GM21786 (cell line): ENCODE measurements around the gene NBAS.
A peak's percentile ranks its signal among the peaks of the same experiment; 100 is the strongest.
"Not testable (repeated sequence)": the region's sequence is repeated elsewhere in the genome, so short reads cannot be mapped to it uniquely, and the experiment has no call there.

Experiments
- ATAC-seq: cut with Tn5 transposase; IDR thresholded peaks from one replicate; pipeline ENCODE4 v1.9.1; 2021; ENCODE audit not compliant: unreplicated experiment

The NBAS gene

DNA sequence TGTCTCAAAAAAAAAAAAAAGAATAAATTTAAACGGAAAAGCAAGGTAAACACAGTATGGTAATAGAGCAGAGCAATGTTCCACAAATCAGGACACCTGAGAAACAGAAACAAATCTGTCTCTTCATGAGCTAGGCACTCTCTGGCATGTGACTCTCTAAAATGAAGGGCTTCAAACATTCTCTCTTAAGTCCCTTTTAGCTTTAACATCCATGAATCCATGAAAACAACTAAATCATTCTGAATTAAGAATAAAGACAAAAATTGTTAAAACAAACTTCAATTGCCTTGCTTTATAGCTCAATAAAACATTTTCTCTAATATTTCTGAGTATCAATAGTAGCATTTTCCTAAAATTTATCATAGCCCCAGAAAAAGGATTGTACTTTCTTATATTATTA is 132.1 kb downstream of the NBAS start:
- no peak for ATAC-seq

DNA sequence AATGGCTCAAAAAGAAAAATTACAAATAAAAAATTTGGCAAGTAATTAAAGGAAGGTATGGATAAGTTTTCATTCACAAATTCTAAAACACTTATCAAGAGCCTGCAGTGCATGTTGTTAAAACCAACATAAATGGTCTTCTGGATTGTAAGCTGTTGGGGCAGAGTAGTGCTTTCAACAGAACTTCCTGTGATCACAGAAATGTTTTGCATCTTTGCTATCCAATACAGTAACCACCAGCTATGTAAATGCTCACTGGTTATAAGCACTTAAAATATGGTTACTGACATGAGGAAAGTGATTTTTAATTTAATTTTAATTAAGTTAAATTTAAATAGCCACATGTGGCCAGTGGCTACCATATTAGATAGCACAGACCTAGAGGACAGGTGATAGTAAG is 133.1 kb downstream of the NBAS start:
- no peak for ATAC-seq

DNA sequence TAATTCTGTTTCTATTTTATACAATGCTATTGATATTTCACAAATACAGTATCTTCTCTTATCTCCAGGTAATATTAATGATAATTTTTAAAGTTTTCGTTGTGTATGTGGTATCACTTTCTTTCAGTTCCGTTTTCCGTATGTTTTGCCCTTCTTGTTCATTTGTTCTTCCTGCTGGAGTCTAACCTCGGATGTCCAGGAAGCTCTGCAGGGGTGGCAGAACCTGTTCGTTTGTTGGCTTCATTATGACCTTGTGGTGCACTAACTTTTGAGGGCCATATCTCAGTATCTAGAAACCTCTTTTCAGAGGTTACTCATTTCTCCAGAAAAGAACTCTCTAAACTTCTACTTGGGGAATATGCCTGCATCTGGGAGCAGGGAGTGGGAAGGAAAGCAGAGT is 134.5 kb downstream of the NBAS start:
- ATAC-seq, result no peak

DNA sequence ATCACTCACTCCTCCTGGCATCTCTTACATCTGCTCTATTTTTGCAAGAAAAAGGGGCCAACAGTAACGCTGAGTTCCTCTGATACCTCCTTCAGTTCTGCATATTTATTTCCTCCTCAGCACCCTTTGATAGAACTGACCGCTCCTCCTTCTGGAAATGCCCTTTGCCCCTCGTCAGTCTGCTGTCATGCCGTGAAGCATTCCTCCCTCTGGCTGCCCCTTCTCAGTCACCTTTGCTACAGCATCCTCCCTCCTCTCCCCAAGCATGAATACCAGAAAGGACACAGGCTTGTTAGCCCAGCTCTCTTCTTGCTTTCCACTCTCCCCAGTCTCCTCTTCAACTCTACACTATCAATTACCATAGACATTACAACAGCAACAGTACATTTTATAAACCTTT is 135.4 kb downstream of the NBAS start:
- ATAC-seq, result no peak

DNA sequence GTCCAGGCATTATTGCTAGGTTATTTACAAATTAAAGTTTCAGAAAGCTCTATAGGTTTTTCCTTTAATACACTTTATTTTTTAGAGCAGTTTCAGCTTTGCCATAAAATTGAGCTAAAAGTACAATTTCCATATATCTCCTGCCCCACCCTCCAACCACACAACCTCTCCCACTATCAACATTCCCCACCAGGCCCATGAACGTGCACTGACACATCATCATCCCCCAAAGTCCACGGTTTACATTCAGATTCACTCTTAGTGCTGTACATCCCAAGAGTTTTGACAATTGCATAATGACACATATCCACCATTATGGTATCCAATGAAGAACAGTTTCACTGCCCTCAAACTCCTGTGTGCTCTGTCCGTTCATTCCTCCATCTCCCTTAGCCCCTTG is 139.4 kb downstream of the NBAS start:
- ATAC-seq, result no peak

DNA sequence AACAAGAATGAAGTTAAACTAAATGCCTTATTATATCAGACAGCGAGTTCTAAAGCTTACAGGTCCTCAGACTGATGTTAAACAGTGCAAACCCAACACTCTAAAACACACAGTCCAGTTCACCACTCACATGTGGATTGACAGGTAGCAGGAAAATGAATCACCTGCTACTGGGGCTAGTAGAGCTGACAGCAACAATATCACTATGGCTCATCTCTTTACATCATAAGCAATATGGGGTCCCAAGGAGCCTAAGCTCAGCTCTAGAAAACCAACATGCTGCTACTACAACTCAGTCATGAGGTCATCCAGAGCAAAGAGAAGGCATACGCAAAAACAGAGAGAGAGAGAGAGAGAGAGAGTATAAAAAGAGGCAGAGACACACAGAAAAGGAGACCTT is 145.4 kb downstream of the NBAS start:
- ATAC-seq, result no peak

DNA sequence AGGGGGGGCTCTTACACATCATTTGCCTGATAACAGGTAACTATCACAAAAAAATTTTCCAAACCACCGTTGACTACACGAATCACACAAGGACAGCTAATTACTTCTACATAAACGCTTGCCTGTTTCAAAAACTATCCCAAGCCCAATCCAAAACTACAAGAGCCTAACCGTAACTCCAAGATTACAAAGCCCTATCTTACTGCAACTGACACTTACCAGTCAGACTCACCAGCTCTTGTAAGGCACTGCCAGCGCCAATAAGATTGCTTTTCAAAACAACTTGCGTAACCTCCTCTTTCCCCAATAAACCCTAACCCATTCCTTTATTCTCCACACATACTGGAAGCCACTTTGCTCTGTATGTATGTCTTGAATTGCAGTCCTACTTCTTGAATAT is 148.4 kb downstream of the NBAS start:
- ATAC-seq, result no peak

DNA sequence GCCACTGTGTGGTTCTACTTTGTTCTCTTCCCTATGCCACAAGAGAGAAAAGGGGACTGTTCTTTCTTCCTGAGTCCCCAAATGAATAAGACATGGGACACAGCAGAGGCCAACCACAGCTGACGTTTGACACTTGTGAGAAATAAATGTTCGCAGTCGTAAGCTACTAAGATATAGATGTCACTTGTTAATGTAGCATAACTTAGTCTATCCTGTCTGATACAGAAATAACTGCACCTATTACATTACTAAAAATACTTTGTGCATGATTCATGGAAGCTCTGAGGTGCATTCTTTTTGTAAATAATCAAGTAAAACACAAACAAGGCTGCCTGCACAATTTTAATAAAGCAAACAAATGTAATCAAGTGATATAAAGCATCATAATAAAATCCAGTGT is 148.8 kb downstream of the NBAS start:
- ATAC-seq, result no peak

DNA sequence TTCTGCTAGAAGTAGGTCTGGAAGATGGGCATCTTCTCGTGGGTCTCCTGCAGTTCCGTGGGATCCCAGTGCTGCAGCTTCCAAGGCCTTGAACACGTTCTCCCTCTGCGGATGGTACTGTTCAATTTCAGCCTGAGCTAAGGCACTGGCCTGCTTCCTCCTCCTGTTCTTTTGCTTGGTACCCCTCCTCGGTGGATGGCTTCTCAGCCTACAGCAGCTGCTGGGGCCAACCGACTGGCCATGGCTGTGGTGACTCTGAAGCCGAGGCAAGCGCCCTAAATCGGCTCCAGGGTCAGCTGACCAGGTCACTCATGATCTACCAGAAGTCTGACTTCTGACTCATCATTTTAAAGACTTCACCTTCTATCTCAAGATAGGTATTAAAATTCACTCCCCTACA is 150.2 kb downstream of the NBAS start:
- no peak for ATAC-seq

DNA sequence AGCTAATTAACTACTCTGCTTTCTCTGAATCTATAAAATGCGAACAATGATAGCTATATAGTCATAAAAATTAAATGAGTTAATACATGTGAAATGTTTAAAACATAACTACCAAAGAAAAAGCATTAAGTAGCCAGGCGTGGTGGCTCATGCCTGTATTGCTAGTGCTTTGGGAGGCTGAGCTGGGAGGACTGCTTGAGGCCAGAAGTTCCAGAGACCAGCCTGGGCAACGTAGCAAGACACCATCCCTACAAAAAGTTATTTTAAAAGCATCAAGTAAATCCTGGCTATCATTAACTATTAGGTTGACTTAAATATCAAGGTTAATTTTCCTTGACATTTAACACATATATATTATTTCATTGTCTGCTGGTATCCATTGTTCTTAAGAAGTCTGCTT is 152.4 kb downstream of the NBAS start:
- no peak for ATAC-seq

DNA sequence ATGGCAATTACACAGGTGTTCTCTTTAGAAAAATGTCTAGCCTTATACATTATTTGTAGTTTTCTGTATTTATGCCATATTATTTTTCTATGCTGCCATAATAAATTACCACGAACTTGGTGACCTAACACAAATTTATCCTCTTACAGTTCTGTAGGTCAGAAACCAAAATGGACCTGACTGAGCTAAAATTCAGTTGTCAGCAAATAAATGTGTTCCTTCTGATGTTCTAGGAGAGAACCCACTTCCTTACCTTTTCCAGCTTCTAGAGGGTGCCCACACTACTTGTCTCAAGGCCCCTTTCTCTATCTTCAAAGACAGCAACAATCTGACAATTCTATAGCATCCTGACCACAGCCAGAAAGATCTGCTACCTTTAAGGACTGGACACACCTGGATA is 153.5 kb downstream of the NBAS start:
- no peak for ATAC-seq

DNA sequence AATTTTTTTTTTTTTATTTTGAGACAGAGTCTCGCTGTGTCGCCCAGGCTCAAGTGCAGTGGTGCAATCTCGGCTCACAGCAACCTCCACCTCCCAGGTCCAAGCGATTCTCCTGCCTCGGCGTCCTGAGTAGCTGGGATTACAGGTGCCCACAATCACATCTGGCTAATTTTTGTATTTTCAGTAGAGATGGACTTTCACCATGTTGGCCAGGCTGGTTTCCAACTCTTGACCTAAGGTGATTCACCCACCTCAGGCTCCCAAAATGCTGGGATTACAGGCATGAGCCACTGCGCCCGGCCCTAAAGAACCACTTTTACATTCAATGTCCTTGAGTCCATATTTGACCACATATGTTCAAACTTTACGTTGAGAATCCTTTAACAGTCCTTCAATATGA is 156.6 kb downstream of the NBAS start:
- not testable (repeated sequence) for ATAC-seq

DNA sequence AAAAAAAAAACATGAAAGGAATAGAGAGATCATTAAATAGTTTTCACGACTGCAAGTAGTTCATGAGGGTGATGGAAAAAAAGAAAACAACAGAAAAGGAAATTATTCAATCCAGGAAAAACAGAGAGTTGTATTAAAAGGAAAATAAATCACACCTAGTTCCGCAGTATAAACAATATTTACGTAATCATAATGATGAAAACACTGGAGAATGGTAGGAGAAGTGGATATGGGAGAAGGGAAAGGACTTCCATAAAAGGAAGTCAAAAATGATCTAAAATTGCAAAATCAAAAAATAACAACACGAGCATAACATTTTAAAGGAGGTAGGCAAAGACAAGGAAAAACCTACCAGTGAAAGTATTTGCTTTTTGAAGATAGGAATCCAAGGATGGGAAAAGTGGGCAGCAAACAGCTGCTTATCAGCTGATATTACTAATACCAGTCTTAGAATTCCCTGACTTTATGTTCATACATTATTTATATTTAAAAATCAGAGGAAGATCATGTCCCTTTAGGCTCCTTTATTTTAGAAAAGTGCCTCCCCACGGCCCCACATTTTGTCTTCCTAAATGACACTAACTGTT is 160.8 kb downstream of the NBAS start:
- ATAC-seq, result no peak

DNA sequence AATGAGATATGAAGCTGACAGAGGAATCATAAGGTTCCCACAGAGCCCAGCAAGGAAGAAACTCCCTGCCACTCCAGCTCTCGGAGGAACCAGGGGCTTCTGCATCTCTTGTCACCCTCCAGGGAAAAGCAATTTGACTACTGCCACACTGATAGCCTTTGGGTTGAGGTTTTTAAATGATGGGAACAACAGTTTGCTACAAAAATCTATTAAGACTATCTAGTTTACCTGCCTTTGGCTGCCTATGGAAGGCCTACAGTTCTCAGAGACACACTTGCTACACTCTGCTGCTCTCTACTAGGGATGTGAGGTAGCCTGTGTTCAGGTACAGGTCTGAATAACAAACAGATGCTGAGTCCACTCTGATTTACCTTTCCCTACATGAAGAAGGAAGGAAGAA is 161.9 kb downstream of the NBAS start:
- ATAC-seq, result no peak

DNA sequence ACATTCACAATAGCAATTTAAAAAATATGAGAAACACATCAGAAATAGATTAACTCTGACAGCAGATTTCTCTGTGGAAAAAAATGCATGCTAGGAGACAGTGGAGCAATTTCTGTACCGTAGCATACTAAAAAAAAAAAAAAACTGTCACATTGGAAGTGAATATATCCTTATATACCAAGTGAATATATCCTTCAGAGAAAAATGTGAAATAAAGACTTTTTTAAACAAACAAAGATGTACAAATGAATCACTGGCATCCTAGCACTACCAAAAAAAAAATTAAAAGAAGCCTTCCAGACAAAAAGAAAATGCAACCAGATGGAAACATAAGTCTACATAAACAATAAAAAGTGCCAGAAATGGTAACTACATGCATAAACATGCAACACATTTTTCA is 169.4 kb downstream of the NBAS start:
- no peak for ATAC-seq

DNA sequence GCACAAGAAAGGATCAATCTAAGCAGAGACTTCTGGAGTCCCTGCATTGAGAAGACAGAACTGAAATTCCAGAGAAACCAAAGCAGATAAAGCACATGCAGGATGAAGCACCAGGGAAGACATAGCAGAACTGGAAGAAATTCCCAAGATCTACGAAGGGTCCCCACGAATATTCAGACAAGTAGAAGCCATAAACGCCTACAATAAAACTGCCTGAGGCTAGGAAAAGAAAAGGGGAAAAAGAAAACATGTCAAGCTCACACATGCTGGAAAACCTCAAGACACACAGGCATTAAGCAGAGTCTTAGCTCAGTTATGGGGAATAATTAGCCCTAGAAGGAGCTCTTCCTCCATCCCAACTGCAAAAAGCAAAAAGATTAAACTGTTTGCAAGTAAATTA is 171.2 kb downstream of the NBAS start:
- no peak for ATAC-seq

DNA sequence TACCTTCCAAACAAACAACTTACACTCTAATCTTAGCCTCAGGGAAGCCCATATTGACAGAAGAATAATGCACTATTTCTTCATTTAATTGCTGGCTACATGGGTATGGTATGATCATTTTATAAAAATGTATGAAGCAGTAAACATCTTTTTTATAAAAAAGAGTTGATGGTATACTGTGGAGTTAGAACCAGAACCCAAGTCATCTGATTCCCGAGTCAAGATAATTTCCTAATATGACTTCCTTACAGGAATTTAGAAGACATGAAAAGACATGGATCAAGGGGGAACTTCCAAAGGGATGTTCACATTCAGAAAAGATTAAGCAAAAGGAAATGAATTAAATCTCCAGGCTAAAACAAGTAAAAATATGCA is 171.8 kb downstream of the NBAS start:
- ATAC-seq, result no peak

DNA sequence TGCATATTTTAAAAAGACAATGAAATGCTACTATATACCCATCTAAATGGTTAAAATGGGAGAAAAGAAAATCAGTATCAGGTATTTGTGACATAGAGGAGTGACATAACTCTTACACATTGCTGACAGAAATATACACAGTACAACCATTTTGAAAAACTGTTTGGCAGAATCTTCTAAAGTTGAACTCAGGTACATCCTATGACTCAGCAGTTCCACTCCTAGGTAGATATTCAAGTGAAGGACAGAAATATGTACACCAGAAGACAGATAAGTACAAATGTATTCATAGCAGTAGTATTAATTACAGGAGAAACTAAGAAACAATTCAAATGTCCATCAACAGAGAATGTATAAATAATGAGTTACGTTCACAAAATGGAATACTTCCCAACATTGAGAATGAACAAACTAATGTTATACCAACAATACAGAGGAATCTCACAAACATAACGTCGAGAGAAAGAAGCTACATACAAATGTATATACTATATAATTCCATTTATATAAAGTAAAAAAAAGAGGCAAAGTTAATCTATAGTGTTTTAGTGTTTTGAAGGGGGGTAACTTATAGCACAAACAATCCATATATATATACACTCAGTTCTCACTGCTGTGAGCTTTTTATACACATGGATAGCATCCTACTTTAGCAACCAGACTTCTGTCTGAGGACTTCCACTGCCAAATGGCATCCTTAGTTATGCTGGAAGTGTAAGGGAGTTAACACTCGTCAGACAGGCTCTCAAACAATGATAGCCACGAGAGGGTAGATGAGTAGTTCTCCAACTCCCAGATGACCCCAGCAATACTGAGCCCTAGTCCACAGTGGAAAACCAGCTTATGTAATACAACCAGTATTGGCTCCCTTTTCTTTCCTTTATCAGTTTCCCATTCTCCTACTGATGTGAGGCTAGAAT is 172.5 kb downstream of the NBAS start:
- ATAC-seq, result no peak

DNA sequence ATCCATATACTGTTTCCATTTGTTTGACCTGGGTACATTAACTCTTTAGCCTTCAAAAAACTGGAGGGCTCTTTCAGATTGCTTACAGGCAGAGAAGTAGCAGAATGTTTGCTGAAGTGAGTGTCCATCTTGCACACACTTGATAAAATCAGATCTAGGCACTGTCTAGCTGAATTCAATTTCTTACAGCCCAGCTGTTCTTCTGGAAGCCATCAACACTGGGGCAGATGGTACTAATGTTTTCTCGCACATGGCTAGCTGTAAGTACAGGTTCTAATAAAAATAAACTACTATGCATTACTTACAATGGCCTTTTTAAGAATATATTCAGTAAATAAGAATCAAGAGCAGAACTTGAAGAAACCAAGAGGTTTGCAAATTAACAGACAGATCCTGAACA is 175.9 kb downstream of the NBAS start:
- no peak for ATAC-seq

DNA sequence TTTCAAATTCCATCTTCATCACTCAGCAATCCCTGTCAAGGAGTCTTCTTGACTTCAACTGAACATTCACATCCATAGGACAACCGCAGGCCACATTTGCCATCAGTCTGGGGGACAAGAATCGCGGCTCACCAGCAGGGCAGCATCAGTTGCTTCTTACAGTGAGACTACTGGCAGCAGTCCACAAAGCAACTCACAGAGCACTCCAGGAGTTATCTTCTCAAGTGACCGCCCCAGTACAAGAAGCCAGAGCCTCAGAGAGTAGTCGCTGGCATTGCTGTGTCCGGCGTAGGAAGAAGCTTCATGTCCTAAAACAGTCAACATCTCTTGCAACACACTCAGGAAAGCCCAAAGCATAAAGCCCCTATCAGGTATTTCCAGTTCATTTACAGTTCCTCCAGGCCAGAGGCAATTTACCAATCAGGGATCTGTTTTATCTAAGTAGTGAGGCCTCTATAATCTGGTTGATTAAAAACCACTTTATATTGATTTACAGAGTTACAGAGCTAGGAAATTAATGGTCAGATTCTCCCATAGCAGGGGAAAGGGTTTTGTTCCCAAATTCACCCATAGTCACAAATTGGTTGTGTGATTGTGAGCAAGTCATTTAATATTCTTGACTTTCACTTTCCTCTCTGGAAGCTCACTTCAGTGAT is 177.3 kb downstream of the NBAS start:
- ATAC-seq, result no peak

DNA sequence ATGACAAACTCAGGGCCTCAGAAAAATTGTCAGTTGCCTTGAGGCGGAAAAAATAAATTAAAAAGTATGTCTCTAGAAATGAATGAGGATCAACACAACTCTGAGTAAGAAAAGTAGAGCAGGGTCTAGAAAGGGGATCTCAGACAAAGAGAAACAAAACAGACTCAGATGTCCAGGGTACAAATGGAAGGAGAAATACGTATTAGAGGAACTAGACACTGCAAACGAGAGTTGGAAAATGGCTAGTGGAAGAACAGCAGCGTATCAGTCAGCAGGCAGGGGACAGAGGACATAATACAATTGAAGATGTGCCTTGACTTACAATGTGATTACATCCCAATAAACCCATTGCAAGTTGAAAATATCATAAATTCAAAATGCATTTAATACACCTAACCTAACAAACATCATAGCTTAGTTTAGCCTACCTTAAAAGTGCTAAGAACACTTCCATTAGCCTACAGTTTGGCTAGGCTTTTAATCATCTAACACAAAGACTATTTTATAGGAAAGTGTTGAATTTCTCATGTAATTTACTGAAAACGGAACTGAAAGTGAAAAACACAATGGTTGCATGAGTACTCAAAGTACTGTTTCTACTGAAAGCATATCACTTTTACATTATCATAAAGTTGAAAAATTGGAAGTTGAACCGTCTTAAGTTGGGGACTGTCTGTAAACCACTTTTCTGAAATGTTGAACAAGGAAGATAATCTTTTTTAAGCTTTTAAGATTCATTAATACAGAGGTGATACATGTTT is 182.8 kb downstream of the NBAS start:
- ATAC-seq, result peak; percentile 83

DNA sequence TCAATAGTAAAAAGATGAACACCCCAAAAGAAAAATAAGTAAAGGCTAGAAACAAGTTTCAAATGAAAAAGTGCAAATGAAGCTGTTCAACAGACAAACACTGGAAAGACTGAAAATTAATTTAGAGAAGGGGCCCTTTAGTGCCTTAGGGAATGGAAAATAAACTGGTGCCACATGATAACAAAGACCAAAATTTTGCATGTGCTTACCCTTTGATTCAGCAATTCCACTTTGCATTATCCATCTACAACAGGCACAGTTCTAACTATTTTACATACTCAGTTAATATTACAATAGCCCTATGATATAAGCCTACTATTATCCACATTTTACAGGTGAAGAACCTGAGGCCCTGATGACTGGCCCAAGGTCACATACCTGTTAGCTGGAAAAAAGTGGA is 183.9 kb downstream of the NBAS start:
- ATAC-seq, result no peak
